Nephron progenitor cell (in vitro differentiated cells): ENCODE measurements around the gene RRH.

ENCODE experiments used
- DNase-seq: peaks from one replicate; pipeline ENCODE4 v3.0.0; 2021
- H3K27ac Mint-ChIP-seq: 2 replicates; pipeline ENCODE4 v1.8.0; 2021; ENCODE audit warnings: mild to moderate bottlenecking, moderate library complexity, mixed read lengths
- H3K27me3 Mint-ChIP-seq: 2 replicates; pipeline ENCODE4 v1.8.0; 2021; ENCODE audit warnings: mild to moderate bottlenecking, low read depth, mixed read lengths; ENCODE audit not compliant: poor library complexity
- H3K36me3 Mint-ChIP-seq: 2 replicates; pipeline ENCODE4 v1.8.0; 2021; ENCODE audit warnings: low read depth, mixed read lengths
- H3K4me1 Mint-ChIP-seq: 2 replicates; pipeline ENCODE4 v1.8.0; 2021; ENCODE audit warnings: mixed read lengths
- H3K4me3 Mint-ChIP-seq: 2 replicates; pipeline ENCODE4 v1.8.0; 2021; ENCODE audit warnings: mild to moderate bottlenecking, moderate library complexity, mixed read lengths
- H3K9me3 Mint-ChIP-seq: 2 replicates; pipeline ENCODE4 v1.8.0; 2021; ENCODE audit warnings: mild to moderate bottlenecking, moderate library complexity, mixed read lengths
- CTCF ChIP-seq: fragments of 200-600 bp; sonication (generic); IDR thresholded peaks from 2 replicates; pipeline ENCODE4 v1.5.0; 2021; ENCODE audit warnings: antibody characterized with exemption

The RRH gene

GRCh38 chr4:109820563-109820962 lies 7.2 kb upstream of the RRH start:
- DNase-seq = no peak
- H3K4me1 Mint-ChIP-seq = peaks cover 41% of the 10 kb centered on the region
- H3K36me3 Mint-ChIP-seq = peaks cover 68% of the 10 kb centered on the region
- H3K9me3 Mint-ChIP-seq = no peaks in the 10 kb centered on the region
- no peak for TF ChIP-seq CTCF
- no peak overlapping the region for H3K27ac Mint-ChIP-seq
- H3K27me3 Mint-ChIP-seq = no peaks in the 10 kb centered on the region
- H3K4me3 Mint-ChIP-seq = no peak overlapping the region

GRCh38 chr4:109821185-109821584 lies 6.6 kb upstream of the RRH start:
- H3K27me3 Mint-ChIP-seq = no peaks in the 10 kb centered on the region
- no peak for TF ChIP-seq CTCF
- H3K4me1 Mint-ChIP-seq = peaks cover 34% of the 10 kb centered on the region
- DNase-seq = no peak
- H3K36me3 Mint-ChIP-seq = peaks cover 69% of the 10 kb centered on the region
- H3K9me3 Mint-ChIP-seq = no peaks in the 10 kb centered on the region
- peak overlapping the region; percentile 1 for H3K27ac Mint-ChIP-seq
- no peak overlapping the region for H3K4me3 Mint-ChIP-seq

- Mint-ChIP-seq H3K27ac (no peak overlapping the region), H3K4me3 (no peak overlapping the region), H3K4me1 (no peaks in the 10 kb centered on the region), H3K27me3 (no peaks in the 10 kb centered on the region), H3K36me3 (peaks cover 29% of the 10 kb centered on the region), H3K9me3 (no peaks in the 10 kb centered on the region)
- peak; percentile 43 for TF ChIP-seq CTCF
- no peak for DNase-seq
Observed at GRCh38 chr4:109826719-109827118, 1.1 kb upstream of the RRH start.

GRCh38 chr4:109833756-109834155 lies 6.0 kb downstream of the RRH start:
- Mint-ChIP-seq H3K9me3 (no peaks in the 10 kb centered on the region), H3K4me1 (no peaks in the 10 kb centered on the region), H3K4me3 (no peak overlapping the region), H3K27ac (no peak overlapping the region), H3K36me3 (no peaks in the 10 kb centered on the region), H3K27me3 (no peaks in the 10 kb centered on the region)
- DNase-seq = no peak
- TF ChIP-seq CTCF = no peak

GRCh38 chr4:109836985-109837384 lies 9.2 kb downstream of the RRH start:
- H3K27ac Mint-ChIP-seq = no peak overlapping the region
- peaks cover 3% of the 10 kb centered on the region for H3K9me3 Mint-ChIP-seq
- no peaks in the 10 kb centered on the region for H3K27me3 Mint-ChIP-seq
- DNase-seq = no peak
- H3K4me3 Mint-ChIP-seq = no peak overlapping the region
- no peaks in the 10 kb centered on the region for H3K36me3 Mint-ChIP-seq
- no peak for TF ChIP-seq CTCF
- no peaks in the 10 kb centered on the region for H3K4me1 Mint-ChIP-seq

- no peaks in the 10 kb centered on the region for H3K36me3 Mint-ChIP-seq
- no peak for DNase-seq
- H3K27ac Mint-ChIP-seq = no peak overlapping the region
- H3K4me3 Mint-ChIP-seq = no peak overlapping the region
- no peaks in the 10 kb centered on the region for H3K4me1 Mint-ChIP-seq
- no peaks in the 10 kb centered on the region for H3K27me3 Mint-ChIP-seq
- H3K9me3 Mint-ChIP-seq = no peaks in the 10 kb centered on the region
- TF ChIP-seq CTCF = no peak
Observed at GRCh38 chr4:109846395-109847098, 18.8 kb downstream of the RRH start.
